SK-N-SH treated with all-trans-retinoic acid at 6 μM for 48 hours (cell line): ENCODE data around the gene TFEC.

Source experiments
- BACH2 ChIP-seq: fragments of 250-450 bp; sonication (Bioruptor Pico); IDR thresholded peaks from 2 replicates; pipeline ENCODE4 v1.9.0; 2021; ENCODE audit warnings: mild to moderate bottlenecking, borderline replicate concordance
- GLIS3 ChIP-seq: fragments of 250-450 bp; sonication (Bioruptor Pico); IDR thresholded peaks from 2 replicates; pipeline ENCODE4 v1.5.0; 2020; ENCODE audit warnings: mild to moderate bottlenecking, moderate library complexity
- PATZ1 ChIP-seq: fragments of 250-450 bp; sonication (Bioruptor Pico); IDR thresholded peaks from 2 replicates; pipeline ENCODE4 v1.8.0; 2020; ENCODE audit warnings: mild to moderate bottlenecking, moderate library complexity, borderline replicate concordance
- POU6F1 ChIP-seq: fragments of 250-450 bp; sonication (Bioruptor Pico); IDR thresholded peaks from 2 replicates; pipeline ENCODE4 v1.8.0; 2021; ENCODE audit warnings: low read depth, mild to moderate bottlenecking, moderate library complexity, borderline replicate concordance
- PPARA ChIP-seq: fragments of 250-450 bp; sonication (Bioruptor Pico); IDR thresholded peaks from 2 replicates; pipeline ENCODE4 v1.5.0; 2020; ENCODE audit warnings: mild to moderate bottlenecking, borderline replicate concordance
- RARB ChIP-seq: fragments of 250-450 bp; sonication (Bioruptor Pico); IDR thresholded peaks from 2 replicates; pipeline ENCODE4 v1.8.0; 2021; ENCODE audit warnings: mild to moderate bottlenecking, moderate library complexity
- SNAI2 ChIP-seq: fragments of 250-450 bp; sonication (Bioruptor Pico); IDR thresholded peaks from 2 replicates; pipeline ENCODE4 v1.5.0; 2020; ENCODE audit warnings: mild to moderate bottlenecking, moderate library complexity
- TCF4 ChIP-seq: fragments of 250-450 bp; sonication (Bioruptor Pico); IDR thresholded peaks from 2 replicates; pipeline ENCODE4 v1.8.0; 2021; ENCODE audit warnings: mild to moderate bottlenecking, moderate library complexity, borderline replicate concordance
- ZFP3 ChIP-seq: fragments of 250-450 bp; sonication (Bioruptor Pico); IDR thresholded peaks from 2 replicates; pipeline ENCODE4 v1.5.0; 2020; ENCODE audit warnings: mild to moderate bottlenecking, moderate library complexity
- ZNF565 ChIP-seq: fragments of 450-650 bp; formaldehyde crosslinking; conservative IDR thresholded peaks from 2 replicates; pipeline ENCODE4 v1.5.0; 2020; ENCODE audit warnings: low read depth, mild to moderate bottlenecking, moderate library complexity
- ZNF70 ChIP-seq: fragments of 450-650 bp; formaldehyde crosslinking; IDR thresholded peaks from 2 replicates; pipeline ENCODE4 v1.5.0; 2020; ENCODE audit warnings: mild to moderate bottlenecking, moderate library complexity
- TF ChIP-seq, protein P1 (sequence below): fragments of 250-450 bp; sonication (Bioruptor Pico); IDR thresholded peaks from 2 replicates; pipeline ENCODE4 v1.5.1; 2020; ENCODE audit warnings: low read depth, mild to moderate bottlenecking, moderate library complexity

DNA sequence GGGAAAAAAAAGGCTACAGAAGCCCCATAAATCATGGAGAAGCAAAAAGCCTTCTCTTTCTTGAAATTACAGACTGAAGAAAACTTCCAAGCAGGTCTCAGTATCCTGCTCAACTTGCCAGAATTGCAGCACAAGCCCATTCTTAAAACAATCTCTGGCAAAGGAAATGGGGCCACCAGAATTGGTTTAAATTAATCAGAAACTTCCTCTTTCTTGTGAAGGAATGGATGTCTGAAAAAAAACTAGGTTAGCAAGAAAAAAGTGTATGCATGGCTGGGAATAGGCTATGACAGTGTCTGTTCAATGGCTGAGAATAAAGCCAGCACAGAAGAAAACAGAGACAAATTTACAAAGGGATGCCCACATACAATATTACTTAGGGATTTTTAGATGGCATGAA, 59.1 kb downstream of the TFEC start:
- TF ChIP-seq RARB (CRISPR knock-in tag), result no peak
- TF ChIP-seq, protein P1, sequence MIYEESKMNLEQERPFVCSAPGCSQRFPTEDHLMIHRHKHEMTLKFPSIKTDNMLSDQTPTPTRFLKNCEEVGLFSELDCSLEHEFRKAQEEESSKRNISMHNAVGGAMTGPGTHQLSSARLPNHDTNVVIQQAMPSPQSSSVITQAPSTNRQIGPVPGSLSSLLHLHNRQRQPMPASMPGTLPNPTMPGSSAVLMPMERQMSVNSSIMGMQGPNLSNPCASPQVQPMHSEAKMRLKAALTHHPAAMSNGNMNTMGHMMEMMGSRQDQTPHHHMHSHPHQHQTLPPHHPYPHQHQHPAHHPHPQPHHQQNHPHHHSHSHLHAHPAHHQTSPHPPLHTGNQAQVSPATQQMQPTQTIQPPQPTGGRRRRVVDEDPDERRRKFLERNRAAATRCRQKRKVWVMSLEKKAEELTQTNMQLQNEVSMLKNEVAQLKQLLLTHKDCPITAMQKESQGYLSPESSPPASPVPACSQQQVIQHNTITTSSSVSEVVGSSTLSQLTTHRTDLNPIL (CRISPR knock-in tag), result no peak
- TF ChIP-seq ZFP3, result no peak
- TF ChIP-seq BACH2 (CRISPR knock-in tag), result no peak
- TF ChIP-seq PATZ1 (CRISPR knock-in tag), result no peak
- TF ChIP-seq POU6F1 (CRISPR knock-in tag), result no peak
- no peak for TF ChIP-seq ZNF565
- TF ChIP-seq PPARA (CRISPR knock-in tag), result no peak
- TF ChIP-seq GLIS3 (CRISPR knock-in tag), result no peak
- TF ChIP-seq TCF4 (CRISPR knock-in tag), result no peak
- no peak for TF ChIP-seq ZNF70 (CRISPR knock-in tag)
- no peak for TF ChIP-seq SNAI2 (CRISPR knock-in tag)
